Thoracic aorta (tissue), 2 donors: Measurements from ENCODE around the gene RANBP3. TPM values are rescaled to one million over a fixed set of nuclear protein-coding genes. Genes with fewer than 3 reads are reported as not detected.
"Not testable (repeated sequence)": the region's sequence is repeated elsewhere in the genome, so short reads cannot be mapped to it uniquely, and the experiment has no call there.

Source experiments
- ATAC-seq: fragments of 150-250 bp; one replicate; pipeline ENCODE4 v1.8.0; 2017; ENCODE audit warnings: low read depth; ENCODE audit not compliant: insufficient number of reproducible peaks, low FRiP score
- DNase-seq: peaks from one replicate; pipeline ENCODE4 v3.0.0-alpha.2; 2020; ENCODE audit warnings: low spot score
- H3K27ac ChIP-seq, 2 donors: fragments of 200-600 bp; sonication (generic); 1 replicate in 1 of 2; 2 replicates in 1 of 2; pipeline ENCODE4 v1.5.1; 2016; ENCODE audit warnings: mild to moderate bottlenecking in 2 of 2, moderate library complexity in 2 of 2
- H3K27me3 ChIP-seq: fragments of 200-600 bp; sonication (generic); replicated peaks from 2 replicates; pipeline ENCODE4 v1.6.0; 2016; ENCODE audit warnings: mild to moderate bottlenecking; ENCODE audit not compliant: insufficient read depth
- H3K36me3 ChIP-seq: fragments of 200-600 bp; sonication (generic); one replicate; pipeline ENCODE4 v1.5.1; 2016
- H3K4me1 ChIP-seq, 2 donors: fragments of 200-600 bp; sonication (generic); 1 replicate in 1 of 2; 2 replicates in 1 of 2; pipeline versions ENCODE4 v1.5.1 to v1.6.0; 2016; ENCODE audit warnings: low read depth in 2 of 2, mild to moderate bottlenecking in 1 of 2; ENCODE audit not compliant: control insufficient read depth in 1 of 2
- H3K4me3 ChIP-seq: fragments of 200-600 bp; sonication (generic); 2 replicates; pipeline ENCODE4 v1.5.1; 2016; ENCODE audit warnings: mild to moderate bottlenecking
- H3K9me3 ChIP-seq: fragments of 200-600 bp; sonication (generic); 2 replicates; pipeline ENCODE4 v1.5.1; 2016
- CTCF ChIP-seq: fragments of 200-600 bp; sonication (generic); IDR thresholded peaks from one replicate; pipeline ENCODE4 v1.5.1; 2019; ENCODE audit warnings: antibody characterized with exemption
- total RNA-seq, 2 donors: library from RNA; depleted of rRNA; stranded (reverse); fragments of >200 nt; gene quantifications; one replicate each; pipeline versions ENCODE4 v1.1.0 to v1.2.3, GENCODE V29; 2016

Gene RANBP3
- total RNA-seq, 2 donors from 2014 or later, result 51.4 to 101 TPM

GRCh38 chr19:5967571-5967970 is 10.4 kb downstream of the RANBP3 start:
- no peaks in the 10 kb centered on the region for H3K9me3 ChIP-seq
- H3K4me3 ChIP-seq, result no peak overlapping the region
- peaks cover 14 to 34% of the 10 kb centered on the region in 2 donors for H3K4me1 ChIP-seq
- ATAC-seq (no peak), DNase-seq (no peak)
- H3K36me3 ChIP-seq, result no peaks in the 10 kb centered on the region
- no peak overlapping the region for H3K27ac ChIP-seq
- H3K27me3 ChIP-seq, result no peaks in the 10 kb centered on the region
- TF ChIP-seq CTCF, result no peak

- H3K4me3 ChIP-seq, result no peak overlapping the region
- peaks cover 20 to 41% of the 10 kb centered on the region in 2 donors for H3K4me1 ChIP-seq
- no peaks in the 10 kb centered on the region for H3K9me3 ChIP-seq
- H3K27me3 ChIP-seq, result no peaks in the 10 kb centered on the region
- H3K36me3 ChIP-seq, result no peaks in the 10 kb centered on the region
- no peak overlapping the region for H3K27ac ChIP-seq
- no peak for DNase-seq
- no peak for TF ChIP-seq CTCF
- no peak for ATAC-seq
Observed at GRCh38 chr19:5966941-5967340, 11.0 kb downstream of the RANBP3 start.

GRCh38 chr19:5966215-5966614 is 11.7 kb downstream of the RANBP3 start:
- Histone ChIP-seq H3K27ac (no peak overlapping the region), H3K4me1 (peaks cover 22 to 48% of the 10 kb centered on the region in 2 donors), H3K9me3 (no peaks in the 10 kb centered on the region), H3K4me3 (no peak overlapping the region), H3K27me3 (no peaks in the 10 kb centered on the region), H3K36me3 (no peaks in the 10 kb centered on the region)
- no peak for DNase-seq
- no peak for TF ChIP-seq CTCF
- no peak for ATAC-seq

- DNase-seq, result no peak
- no peaks in the 10 kb centered on the region for H3K36me3 ChIP-seq
- no peaks in the 10 kb centered on the region for H3K9me3 ChIP-seq
- no peak for TF ChIP-seq CTCF
- peaks cover 30 to 60% of the 10 kb centered on the region in 2 donors for H3K4me1 ChIP-seq
- no peak for ATAC-seq
- H3K27me3 ChIP-seq, result no peaks in the 10 kb centered on the region
- no peak overlapping the region for H3K27ac ChIP-seq
- no peak overlapping the region for H3K4me3 ChIP-seq
Observed at GRCh38 chr19:5964816-5965565, 12.9 kb downstream of the RANBP3 start.

- peaks cover 31 to 70% of the 10 kb centered on the region in 2 donors for H3K4me1 ChIP-seq
- no peak overlapping the region for H3K27ac ChIP-seq
Observed at GRCh38 chr19:5963855-5964254, 14.1 kb downstream of the RANBP3 start.

GRCh38 chr19:5963259-5963658 is 14.7 kb downstream of the RANBP3 start:
- not testable (repeated sequence) for DNase-seq, H3K4me3 ChIP-seq, H3K27me3 ChIP-seq, H3K27ac ChIP-seq, ATAC-seq, H3K36me3 ChIP-seq, H3K9me3 ChIP-seq
- peaks cover 26 to 65% of the 10 kb centered on the region in 2 donors for H3K4me1 ChIP-seq

More at GRCh38 chr19:5963855-5964254, 14.1 kb downstream of the RANBP3 start:
- Histone ChIP-seq H3K36me3 (no peaks in the 10 kb centered on the region), H3K4me3 (no peak overlapping the region), H3K27me3 (no peaks in the 10 kb centered on the region), H3K9me3 (no peaks in the 10 kb centered on the region)
- no peak for DNase-seq
- ATAC-seq, result no peak
- no peak for TF ChIP-seq CTCF
